Activated CD8-positive, alpha-beta T cell treated with anti-CD3 and anti-CD28 coated beads for 36 hours (primary cell): ENCODE measurements around the gene PKD1L1. TPM values are rescaled to one million over a fixed set of nuclear protein-coding genes. Genes with fewer than 3 reads are reported as not detected.

Experiments used
- ATAC-seq: fragments of 200-7000 bp; cut with Tn5 transposase; one replicate; pipeline ENCODE4 v1.10.0; 2021; ENCODE audit warnings: mild to moderate bottlenecking, moderate library complexity
- CTCF ChIA-PET: fragments of 350-600 bp; sonication (Branson Sonifier 250); formaldehyde crosslinking; loops from one replicate; lab custom pipeline; 2021; ENCODE audit warnings: antibody characterized with exemption; lab: Charles Lee
- POLR2A ChIA-PET: fragments of 350-600 bp; sonication (Branson Sonifier 250); formaldehyde crosslinking; loops from one replicate; lab custom pipeline; 2021; ENCODE audit warnings: antibody characterized with exemption; lab: Charles Lee
- DNase-seq: peaks from one replicate; pipeline ENCODE4 v3.0.0-alpha.2; 2020
- H3K27ac Mint-ChIP-seq: one replicate; pipeline ENCODE4 v1.8.0; 2021; ENCODE audit warnings: mild to moderate bottlenecking, mixed read lengths
- H3K27me3 Mint-ChIP-seq: one replicate; pipeline ENCODE4 v1.8.0; 2021; ENCODE audit warnings: mixed read lengths
- H3K36me3 Mint-ChIP-seq: one replicate; pipeline ENCODE4 v1.8.0; 2021; ENCODE audit warnings: low read depth, mixed read lengths
- H3K4me1 Mint-ChIP-seq: one replicate; pipeline ENCODE4 v1.8.0; 2021; ENCODE audit warnings: low read depth, mixed read lengths
- H3K4me3 Mint-ChIP-seq: one replicate; pipeline ENCODE4 v1.8.0; 2021; ENCODE audit warnings: mild to moderate bottlenecking, moderate library complexity, mixed read lengths
- H3K9me3 Mint-ChIP-seq: one replicate; pipeline ENCODE4 v1.8.0; 2021; ENCODE audit warnings: mixed read lengths
- CTCF ChIP-seq: fragments of 200-600 bp; IDR thresholded peaks from one replicate; pipeline ENCODE4 v1.8.0; 2022; ENCODE audit warnings: antibody characterized with exemption, mild to moderate bottlenecking
- intact Hi-C: fragments of 100-400 bp; cut with micrococcal nuclease; formaldehyde crosslinking; loops from one replicate; pipeline ENCODE4 v1.10.0; 2022
- total RNA-seq, 2 experiments: library from RNA; stranded (reverse); gene quantifications; one replicate each; pipeline ENCODE4 v1.2.3, GENCODE V29; 2021

Gene PKD1L1
- total RNA-seq, 2 experiments from 2014 or later, result 0.09 to 0.20 TPM

GRCh38 chr7:47812429-47813136 lies 135.7 kb downstream of the PKD1L1 start:
- ATAC-seq (no peak), DNase-seq (no peak)
- H3K4me3 Mint-ChIP-seq, result no peak overlapping the region
- POLR2A ChIA-PET, result interaction anchor here (0.5 kb wide), 1 partner anchor 24 kb away, joined by 3 read pairs; no protein-coding TSS in a partner anchor
- H3K4me1 Mint-ChIP-seq, result no peaks in the 10 kb centered on the region
- H3K36me3 Mint-ChIP-seq, result no peaks in the 10 kb centered on the region
- H3K27ac Mint-ChIP-seq, result no peak overlapping the region
- no peak for TF ChIP-seq CTCF
- intact Hi-C loops, result no loop called here
- CTCF ChIA-PET, result no interaction called here
- H3K9me3 Mint-ChIP-seq, result no peaks in the 10 kb centered on the region
- no peaks in the 10 kb centered on the region for H3K27me3 Mint-ChIP-seq

- TF ChIP-seq CTCF, result no peak
- intact Hi-C loops, result no loop called here
- DNase-seq (no peak), ATAC-seq (no peak)
- no peaks in the 10 kb centered on the region for H3K27me3 Mint-ChIP-seq
- no peak overlapping the region for H3K4me3 Mint-ChIP-seq
- H3K9me3 Mint-ChIP-seq, result no peaks in the 10 kb centered on the region
- H3K27ac Mint-ChIP-seq, result no peak overlapping the region
- POLR2A ChIA-PET, result no interaction called here
- no peaks in the 10 kb centered on the region for H3K36me3 Mint-ChIP-seq
- H3K4me1 Mint-ChIP-seq, result no peaks in the 10 kb centered on the region
- CTCF ChIA-PET, result no interaction called here
These were observed 136.5 kb downstream of the PKD1L1 start for GRCh38 chr7:47811632-47812380.

GRCh38 chr7:47809387-47809786 lies 138.9 kb downstream of the PKD1L1 start:
- POLR2A ChIA-PET, result no interaction called here
- no peak for TF ChIP-seq CTCF
- intact Hi-C loops, result no loop called here
- Mint-ChIP-seq H3K27me3 (no peaks in the 10 kb centered on the region), H3K9me3 (no peaks in the 10 kb centered on the region), H3K4me3 (no peak overlapping the region), H3K4me1 (no peaks in the 10 kb centered on the region), H3K27ac (no peak overlapping the region), H3K36me3 (no peaks in the 10 kb centered on the region)
- ATAC-seq, result no peak
- no peak for DNase-seq
- CTCF ChIA-PET, result interaction anchor here (1.1 to 2.4 kb wide), 4 partner anchors 8 to 543 kb away, joined by 3 to 13 read pairs (median 4); no protein-coding TSS in a partner anchor

- ATAC-seq, result no peak
- Mint-ChIP-seq H3K27ac (no peak overlapping the region), H3K27me3 (no peaks in the 10 kb centered on the region), H3K36me3 (no peaks in the 10 kb centered on the region), H3K4me3 (no peak overlapping the region), H3K4me1 (no peaks in the 10 kb centered on the region), H3K9me3 (no peaks in the 10 kb centered on the region)
- POLR2A ChIA-PET, result no interaction called here
- TF ChIP-seq CTCF, result no peak
- CTCF ChIA-PET, result interaction anchor here (0.7 to 2.4 kb wide), 2 partner anchors 11 kb away, joined by 3 to 13 read pairs; no protein-coding TSS in a partner anchor
- DNase-seq, result no peak
- intact Hi-C loops, result no loop called here
These were observed 139.9 kb downstream of the PKD1L1 start for GRCh38 chr7:47808321-47808720.

GRCh38 chr7:47807756-47808155 lies 140.5 kb downstream of the PKD1L1 start:
- POLR2A ChIA-PET, result no interaction called here
- intact Hi-C loops, result no loop called here
- no peaks in the 10 kb centered on the region for H3K27me3 Mint-ChIP-seq
- ATAC-seq (no peak), DNase-seq (peak; percentile 8)
- no peak overlapping the region for H3K4me3 Mint-ChIP-seq
- TF ChIP-seq CTCF, result no peak
- no peaks in the 10 kb centered on the region for H3K9me3 Mint-ChIP-seq
- CTCF ChIA-PET, result interaction anchor here (0.7 kb wide), 1 partner anchor 11 kb away, joined by 3 read pairs; no protein-coding TSS in a partner anchor
- no peak overlapping the region for H3K27ac Mint-ChIP-seq
- no peaks in the 10 kb centered on the region for H3K36me3 Mint-ChIP-seq
- no peaks in the 10 kb centered on the region for H3K4me1 Mint-ChIP-seq
